ENCODE measurements around the gene TRIM14.

TRIM14 gene

DNA sequence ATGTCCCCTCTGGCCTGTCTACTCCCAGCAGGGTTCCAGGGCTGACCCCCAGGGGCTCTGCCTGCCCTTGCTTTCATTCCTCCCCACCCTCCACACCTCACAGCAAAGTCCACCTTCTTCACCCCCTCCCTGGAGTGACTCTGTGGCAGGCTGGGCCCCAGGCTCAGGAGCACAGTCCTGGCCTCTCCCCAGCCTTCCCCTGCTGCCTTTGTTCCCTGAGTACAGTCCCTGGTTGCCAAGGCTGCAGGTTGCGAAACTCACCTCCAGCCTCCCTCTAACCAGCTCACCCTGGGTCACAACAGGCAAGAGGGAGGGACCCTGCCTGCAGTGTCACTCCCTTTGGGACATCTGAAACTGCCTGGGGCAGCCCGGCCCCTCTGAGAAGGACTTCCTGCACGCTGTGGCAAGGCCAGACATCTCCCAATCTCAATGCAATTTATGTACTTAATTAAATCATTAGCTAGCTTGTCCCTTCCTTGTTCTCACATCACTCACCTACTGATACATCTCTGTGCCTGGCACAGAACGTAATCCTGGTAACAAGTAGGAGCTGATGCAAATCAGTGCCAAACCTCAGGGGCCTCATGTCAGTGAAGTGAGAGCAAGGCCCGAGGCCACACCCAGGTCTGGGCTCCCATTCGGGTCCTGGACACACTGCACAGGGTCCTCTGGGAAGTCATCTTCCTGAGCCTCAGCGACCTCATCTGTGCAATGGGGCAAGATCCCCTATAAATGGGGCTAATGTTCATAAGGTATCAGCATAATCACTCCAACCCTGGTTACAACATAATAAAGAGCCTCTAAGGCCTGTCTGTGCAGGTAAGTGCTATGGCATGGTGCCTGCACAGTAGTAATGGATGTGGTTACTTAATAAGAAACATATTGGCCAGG is 27.3 kb upstream of the TRIM14 start:
- Histone ChIP-seq H3K4me2 (ENCODE audit: low read depth, low read length, poor library complexity, severe bottlenecking) (no peak overlapping the region), H3K27me3 (ENCODE audit: insufficient read depth, low read length, poor library complexity, severe bottlenecking) (no peaks in the 10 kb centered on the region), H3K79me2 (ENCODE audit: insufficient read depth, low read length) (no peaks in the 10 kb centered on the region), H3K4me3 (ENCODE audit: low read length, poor library complexity, severe bottlenecking) (no peak overlapping the region), H4K20me1 (ENCODE audit: insufficient read depth, low read length, poor library complexity, severe bottlenecking) (no peaks in the 10 kb centered on the region), H3K9me2 (replicated peaks; ENCODE audit: low read depth, low read length) (no peaks in the 10 kb centered on the region), H3K4me1 (ENCODE audit: insufficient read depth, low read length, poor library complexity, severe bottlenecking) (no peaks in the 10 kb centered on the region), H3K9me3 (ENCODE audit: insufficient read depth, low read depth, low read length) (no peaks in the 10 kb centered on the region), H2AFZ (ENCODE audit: low read length) (no peak overlapping the region), H3K9ac (ENCODE audit: low read depth, low read length, poor library complexity, severe bottlenecking) (no peak overlapping the region), H3F3A (ENCODE audit: low read depth) (no peaks in the 10 kb centered on the region), H3K36me3 (ENCODE audit: insufficient read depth, low read length) (no peaks in the 10 kb centered on the region)
- no peak for TF ChIP-seq EZH2phosphoT487 (IDR thresholded peaks at IDR 0.05; ENCODE audit: borderline replicate concordance)
- TF ChIP-seq, protein P1, sequence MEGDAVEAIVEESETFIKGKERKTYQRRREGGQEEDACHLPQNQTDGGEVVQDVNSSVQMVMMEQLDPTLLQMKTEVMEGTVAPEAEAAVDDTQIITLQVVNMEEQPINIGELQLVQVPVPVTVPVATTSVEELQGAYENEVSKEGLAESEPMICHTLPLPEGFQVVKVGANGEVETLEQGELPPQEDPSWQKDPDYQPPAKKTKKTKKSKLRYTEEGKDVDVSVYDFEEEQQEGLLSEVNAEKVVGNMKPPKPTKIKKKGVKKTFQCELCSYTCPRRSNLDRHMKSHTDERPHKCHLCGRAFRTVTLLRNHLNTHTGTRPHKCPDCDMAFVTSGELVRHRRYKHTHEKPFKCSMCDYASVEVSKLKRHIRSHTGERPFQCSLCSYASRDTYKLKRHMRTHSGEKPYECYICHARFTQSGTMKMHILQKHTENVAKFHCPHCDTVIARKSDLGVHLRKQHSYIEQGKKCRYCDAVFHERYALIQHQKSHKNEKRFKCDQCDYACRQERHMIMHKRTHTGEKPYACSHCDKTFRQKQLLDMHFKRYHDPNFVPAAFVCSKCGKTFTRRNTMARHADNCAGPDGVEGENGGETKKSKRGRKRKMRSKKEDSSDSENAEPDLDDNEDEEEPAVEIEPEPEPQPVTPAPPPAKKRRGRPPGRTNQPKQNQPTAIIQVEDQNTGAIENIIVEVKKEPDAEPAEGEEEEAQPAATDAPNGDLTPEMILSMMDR (conservative IDR thresholded peaks at IDR 0.05; ENCODE audit: low read length), result no peak

DNA sequence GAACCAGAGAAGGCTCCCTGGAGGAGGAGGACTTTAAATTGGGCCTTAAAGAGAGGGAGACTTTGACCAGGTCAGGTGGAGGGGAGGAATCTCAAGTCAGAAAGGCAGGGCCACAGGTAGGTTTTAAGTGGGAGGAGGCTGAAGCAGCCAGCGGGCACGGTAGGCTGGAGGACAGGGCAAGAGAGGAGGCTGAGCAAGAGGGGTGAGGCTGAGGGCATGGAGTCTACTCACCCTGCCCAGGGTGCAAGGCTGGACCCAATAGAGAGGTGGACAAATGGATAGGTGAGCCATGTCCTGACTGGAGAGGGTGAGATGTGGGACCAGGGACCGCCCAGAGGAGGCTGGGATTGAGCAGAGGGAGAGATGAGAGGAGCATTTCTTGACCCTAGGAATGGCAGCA is 25.6 kb upstream of the TRIM14 start:
- no peaks in the 10 kb centered on the region for H3F3A ChIP-seq (ENCODE audit: low read depth)
- no peak overlapping the region for H3K4me2 ChIP-seq (ENCODE audit: low read depth, low read length, poor library complexity, severe bottlenecking)
- H3K79me2 ChIP-seq (ENCODE audit: insufficient read depth, low read length), result no peaks in the 10 kb centered on the region
- no peaks in the 10 kb centered on the region for H3K36me3 ChIP-seq (ENCODE audit: insufficient read depth, low read length)
- TF ChIP-seq, protein P1 (conservative IDR thresholded peaks at IDR 0.05; ENCODE audit: low read length), result no peak
- TF ChIP-seq EZH2phosphoT487 (IDR thresholded peaks at IDR 0.05; ENCODE audit: borderline replicate concordance), result no peak
- H3K9ac ChIP-seq (ENCODE audit: low read depth, low read length, poor library complexity, severe bottlenecking), result no peak overlapping the region
- no peak overlapping the region for H3K4me3 ChIP-seq (ENCODE audit: low read length, poor library complexity, severe bottlenecking)
- no peaks in the 10 kb centered on the region for H3K4me1 ChIP-seq (ENCODE audit: insufficient read depth, low read length, poor library complexity, severe bottlenecking)
- no peaks in the 10 kb centered on the region for H3K27me3 ChIP-seq (ENCODE audit: insufficient read depth, low read length, poor library complexity, severe bottlenecking)
- no peaks in the 10 kb centered on the region for H4K20me1 ChIP-seq (ENCODE audit: insufficient read depth, low read length, poor library complexity, severe bottlenecking)
- H3K9me2 ChIP-seq (replicated peaks; ENCODE audit: low read depth, low read length), result no peaks in the 10 kb centered on the region
- no peak overlapping the region for H2AFZ ChIP-seq (ENCODE audit: low read length)
- no peaks in the 10 kb centered on the region for H3K9me3 ChIP-seq (ENCODE audit: insufficient read depth, low read depth, low read length)

- Histone ChIP-seq H3K36me3 (ENCODE audit: insufficient read depth, low read length) (no peaks in the 10 kb centered on the region), H3K9me2 (replicated peaks; ENCODE audit: low read depth, low read length) (no peaks in the 10 kb centered on the region), H3K4me3 (ENCODE audit: low read length, poor library complexity, severe bottlenecking) (no peak overlapping the region), H2AFZ (ENCODE audit: low read length) (no peak overlapping the region), H4K20me1 (ENCODE audit: insufficient read depth, low read length, poor library complexity, severe bottlenecking) (no peaks in the 10 kb centered on the region), H3K79me2 (ENCODE audit: insufficient read depth, low read length) (no peaks in the 10 kb centered on the region), H3F3A (ENCODE audit: low read depth) (no peaks in the 10 kb centered on the region), H3K4me2 (ENCODE audit: low read depth, low read length, poor library complexity, severe bottlenecking) (no peak overlapping the region), H3K9ac (ENCODE audit: low read depth, low read length, poor library complexity, severe bottlenecking) (no peak overlapping the region), H3K27me3 (ENCODE audit: insufficient read depth, low read length, poor library complexity, severe bottlenecking) (no peaks in the 10 kb centered on the region), H3K4me1 (ENCODE audit: insufficient read depth, low read length, poor library complexity, severe bottlenecking) (no peaks in the 10 kb centered on the region), H3K9me3 (ENCODE audit: insufficient read depth, low read depth, low read length) (no peaks in the 10 kb centered on the region)
- TF ChIP-seq, protein P1 (conservative IDR thresholded peaks at IDR 0.05; ENCODE audit: low read length), result no peak
- TF ChIP-seq EZH2phosphoT487 (IDR thresholded peaks at IDR 0.05; ENCODE audit: borderline replicate concordance), result no peak
Observed at GRCh38 chr9:98144076-98144475, 25.1 kb upstream of the TRIM14 start.
